Neuron (in vitro differentiated cells): ENCODE results near the gene RPL36A.

ENCODE experiments used
- H2AFZ ChIP-seq: one replicate; pipeline ENCODE4 v1.6.1; 2013; ENCODE audit warnings: low read depth, mild to moderate bottlenecking, inconsistent platforms, low read length, moderate library complexity
- H3K27me3 ChIP-seq: one replicate; pipeline ENCODE4 v1.6.1; 2013; ENCODE audit warnings: low read length; ENCODE audit not compliant: insufficient read depth
- H3K36me3 ChIP-seq: one replicate; pipeline ENCODE4 v1.6.1; 2013; ENCODE audit warnings: low read length; ENCODE audit not compliant: insufficient read depth
- H3K4me1 ChIP-seq: one replicate; pipeline ENCODE4 v1.6.1; 2013; ENCODE audit warnings: low read length; ENCODE audit not compliant: insufficient read depth
- H3K4me3 ChIP-seq: 2 replicates; pipeline ENCODE4 v1.5.1; 2013; ENCODE audit warnings: mild to moderate bottlenecking, low read length, moderate library complexity
- H3K9me3 ChIP-seq: one replicate; pipeline ENCODE4 v1.6.1; 2013; ENCODE audit warnings: low read length

Gene RPL36A

DNA sequence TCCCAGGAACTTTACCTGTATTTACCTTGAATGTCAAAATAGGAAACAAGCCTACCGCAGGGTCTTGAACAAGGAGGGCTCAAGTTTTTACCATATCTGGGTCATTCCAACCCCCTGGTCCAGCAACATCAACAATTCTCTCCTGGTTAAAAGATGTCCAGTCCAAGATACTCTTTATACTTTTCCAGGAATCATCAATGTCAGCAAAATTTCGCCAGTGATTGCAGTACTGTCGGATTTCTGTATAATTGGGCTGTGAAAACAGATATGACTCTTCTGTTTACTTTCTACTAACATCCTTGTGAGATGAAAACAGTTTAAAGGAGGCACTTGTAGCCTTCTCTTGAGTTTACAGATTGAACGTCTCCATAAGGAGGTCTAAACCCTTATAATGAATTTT lies 7.9 kb downstream of the RPL36A start:
- no peaks in the 10 kb centered on the region for H3K27me3 ChIP-seq
- no peak overlapping the region for H3K4me3 ChIP-seq
- H3K36me3 ChIP-seq: peaks cover 23% of the 10 kb centered on the region
- H3K9me3 ChIP-seq: no peaks in the 10 kb centered on the region
- no peaks in the 10 kb centered on the region for H3K4me1 ChIP-seq
- no peak overlapping the region for H2AFZ ChIP-seq

DNA sequence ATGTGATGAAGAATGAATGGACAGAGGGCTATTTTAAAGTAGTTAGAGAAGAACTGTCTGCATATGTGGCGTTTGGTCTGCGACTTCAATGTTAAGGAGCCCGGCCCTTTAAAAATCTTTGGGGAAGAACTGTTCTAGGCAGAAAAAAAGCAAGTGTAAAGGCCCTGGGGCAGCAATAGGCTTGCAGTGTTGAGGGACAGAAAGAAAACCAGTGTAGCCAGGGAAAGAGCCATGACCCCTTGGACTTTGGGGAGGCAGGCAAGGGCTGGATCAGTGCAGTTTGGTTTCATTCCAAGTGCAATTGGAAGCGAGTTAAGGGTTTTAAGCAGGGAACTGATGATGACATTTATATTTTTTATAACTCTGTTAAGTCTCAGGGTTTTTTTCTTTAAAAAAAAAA lies 9.0 kb downstream of the RPL36A start:
- no peaks in the 10 kb centered on the region for H3K27me3 ChIP-seq
- peaks cover 21% of the 10 kb centered on the region for H3K36me3 ChIP-seq
- no peak overlapping the region for H3K4me3 ChIP-seq
- H3K9me3 ChIP-seq: no peaks in the 10 kb centered on the region
- H2AFZ ChIP-seq: no peak overlapping the region
- no peaks in the 10 kb centered on the region for H3K4me1 ChIP-seq

DNA sequence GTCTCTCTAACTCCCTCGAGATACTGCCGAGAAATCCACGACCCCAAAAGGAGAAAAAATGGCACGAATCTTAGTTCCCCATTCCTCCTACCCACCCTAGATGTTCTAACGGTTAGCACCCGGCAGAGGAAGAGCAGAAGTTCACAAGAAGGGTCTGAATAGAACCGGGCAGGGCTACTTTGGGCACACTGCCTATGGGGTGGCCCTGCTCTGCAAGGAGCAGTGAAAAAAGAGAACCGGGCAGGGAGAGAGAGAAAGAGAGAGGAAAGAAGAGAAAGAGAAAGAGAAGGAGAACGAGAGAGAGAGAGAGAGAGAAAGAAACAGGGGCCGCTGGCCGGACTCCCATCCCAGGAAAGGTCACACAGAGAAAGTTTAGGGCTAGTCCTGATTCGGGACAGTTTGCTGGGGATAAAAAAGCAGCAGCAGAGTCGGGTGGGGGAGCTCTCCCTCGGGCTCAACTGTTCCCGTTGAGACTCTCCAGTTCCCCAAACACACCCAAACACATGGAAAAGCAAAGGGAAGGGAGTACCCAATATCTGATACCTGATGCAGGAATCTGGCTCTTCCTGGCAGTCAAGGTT lies 16.4 kb downstream of the RPL36A start:
- no peaks in the 10 kb centered on the region for H3K9me3 ChIP-seq
- H3K36me3 ChIP-seq: peaks cover 9% of the 10 kb centered on the region
- no peak overlapping the region for H2AFZ ChIP-seq
- H3K4me1 ChIP-seq: peaks cover 7% of the 10 kb centered on the region
- peak overlapping the region; percentile 82 for H3K4me3 ChIP-seq
- no peaks in the 10 kb centered on the region for H3K27me3 ChIP-seq

DNA sequence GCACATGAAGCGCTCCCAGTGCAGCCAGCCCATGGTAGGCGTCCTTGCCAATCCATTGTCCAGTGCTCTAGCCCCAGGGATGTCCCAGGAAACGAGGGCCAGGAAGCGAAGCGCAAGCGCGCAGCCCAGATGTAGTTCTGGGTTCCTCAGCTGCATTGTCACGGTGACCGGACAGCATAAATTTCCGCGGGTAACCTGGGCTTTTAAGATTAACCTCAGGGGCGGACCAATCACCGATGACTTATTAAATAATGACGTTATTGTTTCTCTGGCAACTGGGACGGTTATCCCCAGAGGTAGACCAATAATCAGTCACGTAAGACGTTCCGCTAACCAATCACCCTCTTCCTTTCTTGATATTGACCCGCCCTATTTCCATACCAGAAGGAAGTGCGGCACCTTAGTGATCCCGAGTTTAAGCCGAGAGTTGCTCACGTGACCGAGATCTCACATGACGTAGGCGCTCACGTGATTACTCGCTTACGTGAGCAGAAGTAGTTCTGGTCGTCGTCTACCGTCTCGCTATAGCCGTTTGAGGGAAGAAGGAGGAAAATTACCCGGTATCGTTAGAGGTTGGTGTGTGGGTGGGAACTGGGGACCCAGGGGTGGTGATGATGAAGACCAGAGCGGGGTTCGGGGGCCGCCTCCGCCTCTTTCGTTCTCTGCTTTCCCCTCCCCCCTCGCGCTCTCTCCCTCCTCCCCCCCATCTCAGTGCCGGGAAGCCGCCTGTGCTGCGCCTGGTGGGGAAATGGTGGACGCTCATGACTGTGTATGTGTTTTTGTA lies 17.1 kb downstream of the RPL36A start, which contains the start of the genes GLA and HNRNPH2:
Gene GLA, minus strand, starts transcription at position 178 of the 784 bp plus-strand sequence. Its CDS starts 22 bp downstream, at position 156.
Gene HNRNPH2, plus strand, starts transcription at position 475 of the 784 bp plus-strand sequence. CDS start 3,767 bp downstream, outside the sequence.
- H3K4me3 ChIP-seq: peak within 1 kb of the TSS; percentile 82
- H3K36me3 ChIP-seq: peaks cover 12% of the 10 kb centered on the region
- H3K27me3 ChIP-seq: no peaks in the 10 kb centered on the region
- no peaks in the 10 kb centered on the region for H3K9me3 ChIP-seq
- no peak within 1 kb of the TSS for H2AFZ ChIP-seq
- H3K4me1 ChIP-seq: peaks cover 7% of the 10 kb centered on the region

DNA sequence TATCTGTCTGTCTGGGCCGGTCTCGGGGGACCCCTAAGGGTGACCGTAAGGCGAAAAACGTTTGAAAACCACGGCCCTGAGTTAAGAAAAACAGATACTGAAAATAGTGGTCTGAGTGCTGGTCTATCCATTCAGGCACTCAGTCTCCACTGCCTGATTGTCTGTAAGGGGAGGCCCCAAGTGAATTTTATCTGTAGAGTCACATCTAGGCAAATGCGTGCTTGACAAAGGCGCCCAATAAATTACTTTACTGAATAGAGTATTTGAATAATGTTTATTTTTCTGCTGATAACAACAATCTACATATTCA lies 17.7 kb downstream of the RPL36A start:
- H2AFZ ChIP-seq: no peak overlapping the region
- no peaks in the 10 kb centered on the region for H3K27me3 ChIP-seq
- H3K4me3 ChIP-seq: peak overlapping the region; percentile 82
- peaks cover 15% of the 10 kb centered on the region for H3K36me3 ChIP-seq
- H3K4me1 ChIP-seq: peaks cover 7% of the 10 kb centered on the region
- no peaks in the 10 kb centered on the region for H3K9me3 ChIP-seq

DNA sequence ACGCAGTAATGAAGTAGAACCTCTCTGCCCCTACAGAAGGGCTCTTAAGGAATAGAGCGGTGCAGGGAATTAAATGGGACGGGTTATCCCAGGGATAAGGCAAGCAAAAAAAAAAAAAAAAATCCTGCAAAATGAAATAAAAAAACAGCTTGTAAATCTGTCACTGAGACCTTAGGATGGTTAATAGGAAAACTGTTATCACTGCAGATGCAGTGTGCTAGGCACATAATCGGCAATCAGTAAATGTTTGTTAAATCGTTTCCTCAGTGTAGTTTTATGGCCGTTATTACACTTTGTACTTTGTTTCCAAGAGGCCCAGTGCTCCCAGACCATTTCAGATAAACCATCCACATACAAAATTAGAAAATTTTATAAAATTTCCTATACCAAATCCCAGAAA lies 18.2 kb downstream of the RPL36A start:
- peaks cover 7% of the 10 kb centered on the region for H3K4me1 ChIP-seq
- H3K9me3 ChIP-seq: no peaks in the 10 kb centered on the region
- H3K27me3 ChIP-seq: no peaks in the 10 kb centered on the region
- H3K4me3 ChIP-seq: peak overlapping the region; percentile 82
- H3K36me3 ChIP-seq: peaks cover 15% of the 10 kb centered on the region
- no peak overlapping the region for H2AFZ ChIP-seq

DNA sequence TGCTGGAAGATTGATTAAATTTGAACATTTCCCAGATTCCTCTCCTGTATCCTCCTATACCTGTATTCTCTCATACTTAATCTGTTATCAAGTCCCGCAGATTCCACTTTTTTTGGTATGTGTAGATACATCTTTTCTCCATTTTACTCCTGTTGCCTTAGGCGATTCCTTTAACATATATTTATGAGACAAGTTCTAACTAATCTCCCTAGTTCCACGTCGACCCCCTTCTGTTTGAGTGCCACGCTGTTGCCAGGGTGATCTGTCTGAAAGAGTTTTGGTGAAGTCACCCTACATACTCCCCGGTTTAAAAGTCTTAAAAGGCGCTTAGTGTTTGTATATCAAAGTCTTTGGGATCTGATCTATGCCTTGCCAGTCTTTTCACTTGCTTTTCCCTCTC lies 19.6 kb downstream of the RPL36A start:
- no peaks in the 10 kb centered on the region for H3K9me3 ChIP-seq
- H3K27me3 ChIP-seq: no peaks in the 10 kb centered on the region
- peak overlapping the region; percentile 82 for H3K4me3 ChIP-seq

DNA sequence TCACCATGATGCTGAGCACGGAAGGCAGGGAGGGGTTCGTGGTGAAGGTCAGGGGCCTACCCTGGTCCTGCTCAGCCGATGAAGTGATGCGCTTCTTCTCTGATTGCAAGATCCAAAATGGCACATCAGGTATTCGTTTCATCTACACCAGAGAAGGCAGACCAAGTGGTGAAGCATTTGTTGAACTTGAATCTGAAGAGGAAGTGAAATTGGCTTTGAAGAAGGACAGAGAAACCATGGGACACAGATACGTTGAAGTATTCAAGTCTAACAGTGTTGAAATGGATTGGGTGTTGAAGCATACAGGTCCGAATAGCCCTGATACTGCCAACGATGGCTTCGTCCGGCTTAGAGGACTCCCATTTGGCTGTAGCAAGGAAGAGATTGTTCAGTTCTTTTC lies 21.2 kb downstream of the RPL36A start:
- no peak overlapping the region for H2AFZ ChIP-seq
- no peak overlapping the region for H3K4me3 ChIP-seq
- no peaks in the 10 kb centered on the region for H3K27me3 ChIP-seq
- H3K4me1 ChIP-seq: peaks cover 7% of the 10 kb centered on the region
- no peaks in the 10 kb centered on the region for H3K9me3 ChIP-seq
- H3K36me3 ChIP-seq: peaks cover 15% of the 10 kb centered on the region

More for the DNA sequence above, 19.6 kb downstream of the RPL36A start:
- Histone ChIP-seq H3K36me3 (peaks cover 15% of the 10 kb centered on the region), H3K4me1 (peaks cover 7% of the 10 kb centered on the region), H2AFZ (no peak overlapping the region)

DNA sequence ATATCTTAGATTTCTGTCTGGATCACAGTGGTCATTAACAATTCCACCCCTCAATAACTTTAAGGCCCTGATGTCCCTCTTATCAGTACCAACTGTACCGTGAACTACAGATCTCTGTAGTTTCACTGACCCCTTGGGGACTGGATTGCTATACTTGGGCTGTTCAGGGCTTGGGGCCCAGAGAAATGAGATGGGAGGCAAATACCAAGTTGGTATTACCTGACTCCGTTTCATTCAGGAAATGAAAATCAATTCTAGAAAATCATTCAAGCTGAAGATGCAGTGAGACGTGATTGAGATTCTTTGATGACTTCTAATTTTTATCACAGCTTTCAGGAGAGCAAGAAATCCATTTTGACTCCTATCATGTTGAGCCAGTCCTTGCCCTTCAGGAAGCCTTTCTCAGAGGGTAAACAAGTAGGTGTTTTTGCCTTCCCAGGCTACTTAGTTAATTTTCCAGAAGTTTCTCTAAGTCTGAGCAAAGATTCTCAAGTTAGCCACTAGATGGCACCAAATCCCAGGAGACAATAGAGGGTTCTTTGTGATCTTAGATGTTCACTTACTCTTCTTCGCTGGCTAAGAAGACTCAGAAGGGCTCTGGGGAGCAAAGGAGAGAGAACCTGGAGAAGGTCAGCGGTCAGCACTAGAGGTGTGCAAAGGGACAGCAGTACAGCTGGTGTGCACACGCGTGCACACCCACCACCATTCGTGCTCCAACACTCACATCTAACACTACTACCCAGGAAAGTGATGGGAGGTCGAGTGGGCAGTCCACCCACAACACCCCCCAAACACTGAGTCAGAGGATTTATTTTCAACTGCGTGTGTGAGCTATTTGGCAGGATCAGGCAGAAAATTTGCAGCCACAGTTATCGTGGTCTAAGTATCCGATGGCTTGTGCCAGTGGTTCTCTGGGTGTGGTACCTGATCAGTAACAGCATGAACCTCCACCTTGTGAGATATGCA lies 24.7 kb downstream of the RPL36A start:
- H3K4me3 ChIP-seq: no peak overlapping the region
- H3K4me1 ChIP-seq: peaks cover 2% of the 10 kb centered on the region
- peaks cover 15% of the 10 kb centered on the region for H3K36me3 ChIP-seq
- no peaks in the 10 kb centered on the region for H3K9me3 ChIP-seq
- no peak overlapping the region for H2AFZ ChIP-seq
- no peaks in the 10 kb centered on the region for H3K27me3 ChIP-seq

DNA sequence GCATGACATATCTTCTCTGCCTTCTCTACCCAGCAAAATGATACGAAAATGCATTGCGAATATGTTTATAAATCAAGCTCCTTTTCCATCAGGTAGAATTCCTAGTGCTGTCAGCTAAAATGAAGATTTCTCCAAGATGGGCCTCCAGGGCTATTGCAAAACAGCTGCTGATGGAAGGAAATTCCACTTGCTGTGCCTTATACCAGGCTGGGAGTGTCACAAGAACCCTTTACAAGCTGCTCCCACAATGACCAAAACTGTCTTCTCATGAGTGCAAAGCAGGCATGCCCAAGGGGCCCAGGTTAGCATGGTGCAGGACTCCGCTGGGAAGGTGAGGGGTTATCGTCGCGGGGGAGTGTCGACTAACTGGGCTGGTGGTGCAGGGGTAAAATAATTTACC lies 25.9 kb downstream of the RPL36A start:
- peaks cover 14% of the 10 kb centered on the region for H3K36me3 ChIP-seq
- no peak overlapping the region for H3K4me3 ChIP-seq
- no peaks in the 10 kb centered on the region for H3K9me3 ChIP-seq
- H3K4me1 ChIP-seq: no peaks in the 10 kb centered on the region
- H3K27me3 ChIP-seq: no peaks in the 10 kb centered on the region
- no peak overlapping the region for H2AFZ ChIP-seq

DNA sequence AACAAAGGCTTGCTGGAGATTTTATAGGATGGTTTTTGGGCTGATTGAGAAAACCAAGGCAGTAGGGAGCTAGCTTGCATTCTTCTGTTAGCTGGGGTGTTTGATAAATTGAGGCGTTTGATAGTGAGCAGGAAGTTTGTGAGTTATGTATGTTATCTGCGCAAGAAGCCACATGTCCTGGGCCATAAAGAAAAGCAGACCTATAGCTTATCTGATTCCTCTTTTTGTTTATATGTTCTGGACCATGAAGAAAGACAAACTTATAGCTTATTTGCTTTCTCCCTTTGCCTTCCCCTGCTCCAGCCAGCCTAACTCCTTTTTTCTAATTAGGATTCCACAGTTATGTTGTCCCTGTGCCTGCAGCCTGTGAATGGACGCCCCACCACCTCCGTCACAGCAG lies 26.4 kb downstream of the RPL36A start:
- peaks cover 9% of the 10 kb centered on the region for H3K36me3 ChIP-seq
- no peak overlapping the region for H2AFZ ChIP-seq
- no peaks in the 10 kb centered on the region for H3K27me3 ChIP-seq
- H3K4me3 ChIP-seq: no peak overlapping the region
- no peaks in the 10 kb centered on the region for H3K9me3 ChIP-seq
- no peaks in the 10 kb centered on the region for H3K4me1 ChIP-seq

DNA sequence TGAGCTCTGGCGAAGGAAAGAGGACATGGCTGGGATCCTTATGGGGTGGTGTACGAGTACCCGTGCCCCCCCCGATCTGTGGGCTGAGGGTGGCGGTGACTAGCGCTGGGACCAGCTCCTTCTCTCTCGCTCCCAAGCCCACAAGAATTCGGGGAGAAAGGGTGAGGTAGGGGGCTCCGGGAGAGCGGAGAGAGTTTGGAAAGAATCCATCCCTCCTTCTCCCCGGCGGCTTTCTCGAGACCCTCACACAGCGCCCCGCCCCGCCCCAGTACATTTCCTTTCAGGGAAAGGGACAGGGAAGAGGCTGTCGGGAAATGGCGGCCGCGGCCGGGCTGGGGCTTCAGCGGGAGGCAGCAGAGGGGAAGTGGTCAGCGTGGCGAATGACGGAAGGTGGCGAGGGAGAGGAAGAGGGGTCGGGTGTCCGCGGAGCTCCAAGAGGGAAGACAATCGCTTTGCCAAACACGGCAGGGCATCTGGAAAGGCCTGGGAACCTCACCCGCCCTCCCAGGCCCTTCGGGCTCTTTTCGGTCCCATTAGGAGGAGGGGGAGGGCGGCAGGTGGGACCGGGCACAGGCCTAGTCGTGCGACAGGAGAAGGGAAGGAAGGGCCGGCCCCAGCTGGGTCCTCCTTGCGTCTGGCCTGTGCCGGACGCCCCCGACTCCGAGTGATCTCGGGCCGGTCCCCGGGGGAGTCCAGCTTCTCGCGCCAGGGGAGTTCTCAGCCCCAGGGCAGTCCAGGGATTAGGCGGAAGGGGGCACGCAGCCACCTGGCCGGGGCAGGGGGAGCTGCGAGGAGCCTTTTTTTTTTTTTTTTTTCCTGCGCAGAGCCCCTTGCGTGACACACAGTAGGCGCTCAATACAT lies 27.4 kb downstream of the RPL36A start:
- Histone ChIP-seq H3K36me3 (no peaks in the 10 kb centered on the region), H3K4me3 (peak overlapping the region; percentile 29), H3K27me3 (no peaks in the 10 kb centered on the region), H3K9me3 (no peaks in the 10 kb centered on the region), H3K4me1 (no peaks in the 10 kb centered on the region), H2AFZ (no peak overlapping the region)
